GM06990 (cell line): ENCODE results near the gene WDR86.

Source experiments
- DNase-seq: peaks from one replicate; pipeline ENCODE4 v3.0.0-alpha.2; 2011; ENCODE audit not compliant: insufficient read length; ENCODE audit errors: extremely low read depth
- H3K27me3 ChIP-seq: replicated peaks from 2 replicates; pipeline ENCODE4 v1.6.0; 2011; ENCODE audit warnings: low read length; ENCODE audit not compliant: control insufficient read depth, insufficient read depth
- H3K36me3 ChIP-seq: 2 replicates; pipeline ENCODE4 v1.5.1; 2011; ENCODE audit warnings: low read length; ENCODE audit not compliant: control insufficient read depth, insufficient read depth
- H3K4me3 ChIP-seq: replicated peaks from 2 replicates; pipeline ENCODE4 v1.5.1; 2011; ENCODE audit warnings: low read depth, mild to moderate bottlenecking, control low read depth, low read length
- CTCF ChIP-seq: IDR thresholded peaks from 2 replicates; pipeline ENCODE4 v1.5.1; 2011; ENCODE audit warnings: low read length, control low read depth, mild to moderate bottlenecking, inconsistent platforms; ENCODE audit not compliant: insufficient read depth, poor library complexity, severe bottlenecking

WDR86 gene

GRCh38 chr7:151392002-151392401 lies 17.8 kb downstream of the WDR86 start:
- TF ChIP-seq CTCF, result no peak

GRCh38 chr7:151391358-151391730 lies 18.5 kb downstream of the WDR86 start:
- no peaks in the 10 kb centered on the region for H3K36me3 ChIP-seq
- DNase-seq, result no peak
- no peak for TF ChIP-seq CTCF
- no peak overlapping the region for H3K4me3 ChIP-seq
- no peaks in the 10 kb centered on the region; the same call in none of the 2 replicates for H3K27me3 ChIP-seq

More at GRCh38 chr7:151392002-151392401, 17.8 kb downstream of the WDR86 start:
- Histone ChIP-seq H3K4me3 (no peak overlapping the region), H3K36me3 (no peaks in the 10 kb centered on the region), H3K27me3 (no peaks in the 10 kb centered on the region; the same call in none of the 2 replicates)
- DNase-seq, result no peak

- no peaks in the 10 kb centered on the region; the same call in none of the 2 replicates for H3K27me3 ChIP-seq
- TF ChIP-seq CTCF, result no peak
- no peak overlapping the region for H3K4me3 ChIP-seq
- DNase-seq, result no peak
- H3K36me3 ChIP-seq, result no peaks in the 10 kb centered on the region
Observed at GRCh38 chr7:151390598-151391357, 19.1 kb downstream of the WDR86 start.

GRCh38 chr7:151389768-151390597 lies 19.9 kb downstream of the WDR86 start:
- no peak for DNase-seq
- Histone ChIP-seq H3K36me3 (no peaks in the 10 kb centered on the region), H3K27me3 (no peaks in the 10 kb centered on the region; the same call in none of the 2 replicates), H3K4me3 (no peak overlapping the region)
- no peak for TF ChIP-seq CTCF

GRCh38 chr7:151389096-151389767 lies 20.6 kb downstream of the WDR86 start:
- H3K27me3 ChIP-seq, result no peaks in the 10 kb centered on the region; the same call in none of the 2 replicates

More at GRCh38 chr7:151389096-151389767, 20.6 kb downstream of the WDR86 start:
- DNase-seq, result no peak
- no peak for TF ChIP-seq CTCF
- no peak overlapping the region for H3K4me3 ChIP-seq
- H3K36me3 ChIP-seq, result no peaks in the 10 kb centered on the region
